HG03342 (cell line): ENCODE measurements around the gene KCTD18.

ENCODE experiments used
- ATAC-seq: cut with Tn5 transposase; IDR thresholded peaks from one replicate; pipeline ENCODE4 v1.9.1; 2021; ENCODE audit warnings: mild to moderate bottlenecking, moderate library complexity; ENCODE audit not compliant: unreplicated experiment

Gene KCTD18

GRCh38 chr2:200486529-200486928 is 23.3 kb downstream of the KCTD18 start:
- no peak for ATAC-seq

- no peak for ATAC-seq
These were observed 24.9 kb downstream of the KCTD18 start for GRCh38 chr2:200484934-200485333.

- ATAC-seq, result peak; percentile 74
These were observed 26.1 kb downstream of the KCTD18 start for GRCh38 chr2:200483729-200484198.

GRCh38 chr2:200482194-200482593 is 27.7 kb downstream of the KCTD18 start:
- ATAC-seq, result peak; percentile 47

GRCh38 chr2:200479692-200480265 is 30.1 kb downstream of the KCTD18 start:
- ATAC-seq, result no peak

DNA sequence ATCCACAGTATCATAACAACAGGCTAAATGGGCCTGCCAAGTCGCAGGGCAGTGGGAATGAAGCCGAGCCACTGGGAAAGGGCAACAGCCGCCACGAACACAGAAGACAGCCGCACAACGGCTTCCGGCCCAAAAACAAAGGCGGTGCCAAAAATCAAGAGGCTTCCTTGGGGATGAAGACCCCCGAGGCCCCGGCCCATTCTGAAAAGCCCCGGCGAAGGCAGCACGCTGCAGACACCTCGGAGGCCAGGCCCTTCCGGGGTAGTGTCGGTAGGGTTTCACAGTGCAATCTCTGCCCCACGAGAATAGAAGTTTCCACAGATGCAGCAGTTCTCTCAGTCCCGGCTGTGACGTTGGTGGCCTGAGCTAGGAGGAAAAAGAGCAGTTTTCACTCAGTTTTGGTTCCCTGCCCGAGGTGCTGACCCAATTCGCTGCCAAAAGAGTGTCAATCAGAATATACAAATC is 32.2 kb downstream of the KCTD18 start:
- ATAC-seq, result no peak

DNA sequence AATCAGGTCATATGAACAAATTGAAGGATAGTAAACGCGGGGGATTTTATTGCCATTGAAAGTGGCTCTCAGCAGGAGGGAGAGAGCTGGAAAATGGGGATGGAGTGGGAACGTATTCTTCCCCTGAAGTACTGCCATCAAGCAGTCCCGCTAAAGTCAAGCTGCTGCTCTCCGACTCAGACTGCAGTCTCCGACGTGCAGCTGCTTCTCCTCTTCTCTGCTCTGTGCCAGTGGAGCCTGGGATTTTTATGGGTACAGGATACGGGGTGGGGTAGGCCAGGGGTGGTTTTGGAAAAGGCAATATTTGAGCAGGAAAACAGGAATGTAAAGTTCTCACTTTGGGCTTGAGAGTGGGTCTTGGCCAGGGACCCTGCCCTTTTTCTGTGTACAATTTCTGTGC is 33.0 kb downstream of the KCTD18 start:
- no peak for ATAC-seq

GRCh38 chr2:200475795-200476194 is 34.1 kb downstream of the KCTD18 start:
- no peak for ATAC-seq

DNA sequence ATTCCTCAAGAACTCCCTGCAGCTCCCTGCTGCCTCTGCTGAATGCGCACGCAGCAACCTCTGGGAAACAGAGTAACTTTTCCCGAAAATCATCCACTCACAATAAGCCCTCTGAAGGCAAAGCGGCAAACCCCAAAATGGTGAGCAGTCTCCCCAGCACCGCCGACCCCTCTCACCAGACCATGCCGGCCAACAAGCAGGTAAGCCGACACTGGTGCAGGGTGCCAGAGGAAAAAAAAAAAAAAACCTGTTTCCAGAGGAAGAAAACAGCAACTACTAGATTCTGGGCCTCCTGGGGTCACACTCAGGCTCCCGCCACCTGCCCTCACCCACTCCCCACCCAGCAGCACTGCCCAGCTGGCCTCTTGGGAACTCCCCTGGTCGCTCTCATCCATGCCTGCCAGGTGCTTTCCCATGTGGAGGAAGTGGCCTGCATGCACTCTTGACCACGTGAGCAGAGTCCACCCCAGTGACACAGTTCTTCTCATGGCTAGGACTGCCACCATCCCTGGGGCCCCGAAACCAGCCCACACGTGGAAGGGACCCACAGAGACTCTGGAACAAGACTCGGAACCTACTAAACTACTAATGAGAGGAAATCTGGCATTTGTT is 36.9 kb downstream of the KCTD18 start:
- no peak for ATAC-seq

DNA sequence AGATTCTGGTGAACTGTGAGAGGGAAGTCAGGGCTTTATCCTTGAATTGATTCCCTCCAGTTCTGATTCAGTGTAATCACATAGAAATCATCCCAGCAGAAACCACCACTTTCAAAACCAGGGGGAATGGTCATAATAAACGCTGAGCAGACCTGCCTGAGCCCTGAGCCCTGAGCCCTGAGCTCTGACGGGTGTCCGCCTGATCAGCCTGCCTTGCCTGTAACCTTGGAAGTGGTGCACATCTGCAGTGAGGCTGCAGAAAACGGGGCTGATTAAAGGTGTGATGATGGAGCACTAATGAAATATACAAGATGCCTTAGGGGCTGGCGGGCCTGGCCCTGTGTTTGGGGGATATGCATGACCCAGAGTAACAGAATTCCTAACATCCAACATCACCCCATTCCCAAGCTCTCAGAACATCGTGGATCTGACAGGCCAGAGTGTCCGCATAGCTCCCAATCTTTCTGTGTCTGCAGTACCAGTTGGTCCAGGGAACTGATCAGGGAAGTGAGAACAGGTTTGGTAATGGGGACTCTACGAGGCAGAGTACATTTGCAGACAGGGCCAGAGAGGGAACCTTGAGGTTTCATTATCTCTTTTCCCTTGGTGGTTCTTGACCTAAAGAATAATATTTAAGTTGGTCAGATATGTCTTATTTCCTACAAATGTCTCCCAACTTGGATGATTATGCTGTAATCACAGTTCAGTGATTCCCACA is 37.8 kb downstream of the KCTD18 start:
- peak; percentile 8 for ATAC-seq

GRCh38 chr2:200471324-200471848 is 38.5 kb downstream of the KCTD18 start:
- peak; percentile 79 for ATAC-seq

GRCh38 chr2:200470230-200470629 is 39.6 kb downstream of the KCTD18 start:
- no peak for ATAC-seq

- no peak for ATAC-seq
These were observed 40.1 kb downstream of the KCTD18 start for GRCh38 chr2:200469708-200470211.

GRCh38 chr2:200467806-200468681 is 41.8 kb downstream of the KCTD18 start:
- ATAC-seq, result no peak

GRCh38 chr2:200466425-200467418 is 43.1 kb downstream of the KCTD18 start:
- no peak for ATAC-seq

- no peak for ATAC-seq
These were observed 46.4 kb downstream of the KCTD18 start for GRCh38 chr2:200463452-200463851.

- ATAC-seq, result no peak
These were observed 47.8 kb downstream of the KCTD18 start for GRCh38 chr2:200461846-200462710.

DNA sequence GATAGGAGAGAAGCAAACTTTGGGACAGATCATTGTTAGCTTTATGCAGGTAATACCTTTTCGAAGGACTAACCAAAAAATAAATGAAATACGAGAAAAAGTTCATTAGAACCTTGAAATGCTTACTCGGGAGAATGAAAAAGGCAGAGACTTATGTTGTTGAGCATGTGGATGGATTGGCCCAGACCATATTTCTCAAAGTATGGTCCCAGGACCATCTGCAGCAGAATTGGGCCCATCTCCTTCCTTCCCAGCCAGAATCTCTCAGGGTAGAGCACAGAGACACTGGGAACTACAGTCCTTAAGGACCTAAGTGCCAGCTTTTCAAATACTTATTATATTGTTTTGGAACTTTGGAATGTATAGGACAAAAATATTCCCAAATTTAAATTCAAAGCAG is 50.8 kb downstream of the KCTD18 start:
- ATAC-seq, result no peak
